ENCODE data around the gene CCDC158. TPM values are rescaled to one million over a fixed set of nuclear protein-coding genes. Genes with fewer than 3 reads are reported as not detected.

Gene CCDC158
- total and polyA plus RNA-seq, 2 donors (not counting 3 experiments of a cell fraction or from before 2014, with no cell fraction given): not detected

- no peaks in the 10 kb centered on the region for H3K79me2 ChIP-seq (ENCODE audit: control insufficient read depth, insufficient read depth, low read length)
- no peaks in the 10 kb centered on the region for H3K4me1 ChIP-seq (ENCODE audit: control insufficient read depth, extremely low read depth, insufficient read depth, low read length)
- H3K27ac ChIP-seq (ENCODE audit: insufficient read depth, low read depth, low read length): no peak overlapping the region
- CTCF ChIA-PET: interaction anchor here (0.7 kb wide), 1 partner anchor 23 kb away, joined by 3 read pairs; no protein-coding TSS in a partner anchor
- no peak for TF ChIP-seq MAX (IDR thresholded peaks at IDR 0.05; ENCODE audit: insufficient read depth, insufficient read length)
- TF ChIP-seq JUN (IDR thresholded peaks at IDR 0.05; ENCODE audit: borderline replicate concordance, insufficient read depth, insufficient read length, low read depth): no peak
- TF ChIP-seq POLR2AphosphoS5 (IDR thresholded peaks at IDR 0.05; ENCODE audit: insufficient read depth, low read depth, low read length): no peak
- no peak for TF ChIP-seq GATA2 (IDR thresholded peaks at IDR 0.05; ENCODE audit: insufficient read depth, insufficient read length, low read depth, low read length)
- no peak for TF ChIP-seq MYC (IDR thresholded peaks at IDR 0.05; ENCODE audit: low read depth, low read length)
- TF ChIP-seq POLR2A (IDR thresholded peaks at IDR 0.05; ENCODE audit: low read depth, low read length): no peak
- TF ChIP-seq FOS (IDR thresholded peaks at IDR 0.05; ENCODE audit: borderline replicate concordance, insufficient read depth, low read length): no peak
- no peak for TF ChIP-seq CTCF (IDR thresholded peaks at IDR 0.05; ENCODE audit: extremely low read depth in 1 of 2, insufficient read depth in 1 of 2, low read depth in 1 of 2, low read length in 2 of 2)
- TF ChIP-seq EZH2 (IDR thresholded peaks at IDR 0.05; ENCODE audit: borderline replicate concordance, low read depth, low read length, severe bottlenecking): no peak
- dilution Hi-C loops (cut with MboI; ENCODE audit: extremely low pct_ligation_motif_present, low sequenced_read_pairs) (no loop called here), intact Hi-C loops (cut with micrococcal nuclease) (no loop called here)
- FAIRE-seq (no peak), DNase-seq (ENCODE audit: low read depth, low spot score) (no peak)
- no peak overlapping the region for H3K4me2 ChIP-seq (ENCODE audit: insufficient read depth, low read length)
- H3K27me3 ChIP-seq (ENCODE audit: control insufficient read depth in 2 of 2, insufficient read depth in 2 of 2, low read length in 2 of 2): peaks cover 3 to 7% of the 10 kb centered on the region in 2 experiments
- no peaks in the 10 kb centered on the region for H4K20me1 ChIP-seq (replicated peaks; ENCODE audit: control insufficient read depth, extremely low read depth, insufficient read depth, low read length)
- no peak overlapping the region for H3K9ac ChIP-seq (replicated peaks; ENCODE audit: extremely low read depth, insufficient read depth, low read length)
- BruUV-seq (replicated peaks): no TSS peak
- H3K9me3 ChIP-seq (replicated peaks; ENCODE audit: control insufficient read depth, insufficient read depth, low read length): no peaks in the 10 kb centered on the region
- no peak overlapping the region for H2AFZ ChIP-seq (ENCODE audit: low read depth, low read length)
- H3K36me3 ChIP-seq (ENCODE audit: control insufficient read depth in 2 of 2, extremely low read depth in 1 of 2, insufficient read depth in 2 of 2, low read length in 2 of 2): no peaks in the 10 kb centered on the region
- H3K4me3 ChIP-seq (replicated peaks in 1 of 3; ENCODE audit: insufficient read depth in 1 of 3, low read depth in 1 of 3, low read length in 3 of 3): no peak overlapping the region
- POLR2A ChIA-PET: no interaction called here
- no peaks in the 10 kb centered on the region for H3K9me1 ChIP-seq (replicated peaks; ENCODE audit: control insufficient read depth, extremely low read depth, insufficient read depth, low read length)
Observed at GRCh38 chr4:76463568-76463967, 42.6 kb upstream of the CCDC158 start.

All from endothelial cell of umbilical vein (primary cell).